Measurements from ENCODE around the gene GALNT18. TPM values are rescaled to one million over a fixed set of nuclear protein-coding genes. Genes with fewer than 3 reads are reported as not detected.

GALNT18 gene
- total RNA-seq, 2 experiments from 2014 or later, result not detected

DNA sequence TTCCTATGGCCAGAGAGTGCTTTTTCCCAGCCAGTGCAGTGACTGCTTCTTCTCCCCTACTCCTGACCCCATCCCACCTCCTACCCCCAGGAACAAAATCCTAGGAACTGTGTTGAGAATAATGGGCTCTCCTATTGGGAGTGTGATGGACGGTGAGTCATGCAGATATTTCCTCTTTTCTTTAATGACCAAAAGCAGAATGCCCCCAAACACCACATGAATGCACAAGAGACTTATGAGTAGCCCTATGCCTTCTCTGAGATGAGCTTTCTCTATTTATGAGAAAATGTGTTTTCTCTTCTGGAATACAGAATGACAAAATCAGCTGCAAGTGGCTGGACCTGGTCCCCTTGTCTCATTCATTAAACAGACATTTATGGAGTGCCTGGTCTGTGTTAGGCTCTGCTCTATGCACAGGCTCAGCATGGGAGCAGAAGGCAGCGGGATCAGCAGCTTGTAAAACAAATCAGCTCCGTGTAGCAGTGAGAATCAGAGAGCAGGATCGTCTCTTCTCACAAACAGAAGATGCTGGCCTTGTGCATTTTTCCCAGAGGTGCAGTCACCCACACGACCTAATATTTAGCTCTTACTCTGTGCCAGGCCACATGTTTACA is 47.5 kb upstream of the GALNT18 start:
- Histone ChIP-seq H3K36me3 (ENCODE audit: insufficient read depth, low read length) (no peaks in the 10 kb centered on the region), H3K4me1 (ENCODE audit: insufficient read depth, low read length, poor library complexity, severe bottlenecking) (no peaks in the 10 kb centered on the region), H4K20me1 (ENCODE audit: insufficient read depth, low read length) (no peaks in the 10 kb centered on the region), H3K79me2 (ENCODE audit: insufficient read depth, low read depth, low read length) (no peaks in the 10 kb centered on the region), H3K9me2 (ENCODE audit: insufficient read depth, low read length) (no peaks in the 10 kb centered on the region), H3K27ac (ENCODE audit: low read depth, low read length, poor library complexity, severe bottlenecking) (no peak overlapping the region), H3K4me3 (ENCODE audit: low read depth, low read length, poor library complexity, severe bottlenecking) (no peak overlapping the region), H2AFZ (ENCODE audit: low read length) (no peak overlapping the region), H3K9me3 (ENCODE audit: low read length) (no peaks in the 10 kb centered on the region), H3K4me2 (ENCODE audit: low read length) (no peak overlapping the region)
- ChIA-PET POLR2A (interaction anchor here (0.6 to 1.0 kb wide), 3 partner anchors 18 to 147 kb away, joined by 3 to 4 read pairs (median 4); no protein-coding TSS in a partner anchor), CTCF (ENCODE audit: unreplicated experiment) (no interaction called here)
- no peak for TF ChIP-seq EZH2phosphoT487 (IDR thresholded peaks at IDR 0.05; ENCODE audit: borderline replicate concordance, low read depth, low read length)
- no peak for TF ChIP-seq CTCF (conservative IDR thresholded peaks at IDR 0.05; ENCODE audit: low read length)
- BruUV-seq (replicated peaks), result no TSS peak
- intact Hi-C loops (cut with micrococcal nuclease; ENCODE audit: unreplicated experiment), result no loop called here
- DNase-seq (ENCODE audit: low spot score), result no peak

- intact Hi-C loops (cut with micrococcal nuclease; ENCODE audit: unreplicated experiment), result no loop called here
- POLR2A ChIA-PET, result interaction anchor here (1.0 kb wide), 1 partner anchor 17 kb away, joined by 4 read pairs; no protein-coding TSS in a partner anchor
- H3K27ac ChIP-seq (ENCODE audit: low read depth, low read length, poor library complexity, severe bottlenecking), result no peak overlapping the region
- H3K4me3 ChIP-seq (ENCODE audit: low read depth, low read length, poor library complexity, severe bottlenecking), result no peak overlapping the region
- CTCF ChIA-PET (ENCODE audit: unreplicated experiment), result no interaction called here
- H3K9me3 ChIP-seq (ENCODE audit: low read length), result no peaks in the 10 kb centered on the region
- H2AFZ ChIP-seq (ENCODE audit: low read length), result no peak overlapping the region
- no peak for DNase-seq (ENCODE audit: low spot score)
- no peak for TF ChIP-seq EZH2phosphoT487 (IDR thresholded peaks at IDR 0.05; ENCODE audit: borderline replicate concordance, low read depth, low read length)
- TF ChIP-seq CTCF (conservative IDR thresholded peaks at IDR 0.05; ENCODE audit: low read length), result no peak
- H3K36me3 ChIP-seq (ENCODE audit: insufficient read depth, low read length), result no peaks in the 10 kb centered on the region
- H3K9me2 ChIP-seq (ENCODE audit: insufficient read depth, low read length), result no peaks in the 10 kb centered on the region
- no peaks in the 10 kb centered on the region for H3K79me2 ChIP-seq (ENCODE audit: insufficient read depth, low read depth, low read length)
- H3K4me2 ChIP-seq (ENCODE audit: low read length), result no peak overlapping the region
- no TSS peak for BruUV-seq (replicated peaks)
- H3K4me1 ChIP-seq (ENCODE audit: insufficient read depth, low read length, poor library complexity, severe bottlenecking), result no peaks in the 10 kb centered on the region
- H4K20me1 ChIP-seq (ENCODE audit: insufficient read depth, low read length), result no peaks in the 10 kb centered on the region
Observed at GRCh38 chr11:11668781-11669180, 47.0 kb upstream of the GALNT18 start.

DNA sequence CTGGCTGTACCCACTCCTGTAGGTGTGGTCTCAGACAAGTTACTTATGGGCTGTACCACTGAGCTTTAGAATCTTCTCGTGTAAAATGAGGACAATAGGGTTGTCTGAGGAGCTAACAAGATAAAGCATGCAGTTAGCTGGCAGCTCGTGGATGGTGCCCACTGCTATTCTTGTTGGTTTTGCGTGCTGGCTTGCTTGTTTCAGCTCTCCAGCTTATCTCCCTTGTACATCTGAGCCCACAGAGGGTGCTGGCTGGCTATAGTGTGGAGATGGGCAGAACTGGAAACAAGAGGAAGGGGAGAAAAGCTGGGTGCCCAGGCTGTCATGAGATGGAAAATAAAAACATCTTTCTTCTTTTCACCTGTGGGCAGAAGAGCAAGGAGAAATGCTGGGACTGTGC is 46.5 kb upstream of the GALNT18 start:
- CTCF ChIA-PET (ENCODE audit: unreplicated experiment), result no interaction called here
- H3K79me2 ChIP-seq (ENCODE audit: insufficient read depth, low read depth, low read length), result no peaks in the 10 kb centered on the region
- no peak for TF ChIP-seq EZH2phosphoT487 (IDR thresholded peaks at IDR 0.05; ENCODE audit: borderline replicate concordance, low read depth, low read length)
- TF ChIP-seq CTCF (conservative IDR thresholded peaks at IDR 0.05; ENCODE audit: low read length), result no peak

More for the DNA sequence above, 46.5 kb upstream of the GALNT18 start:
- H3K36me3 ChIP-seq (ENCODE audit: insufficient read depth, low read length), result no peaks in the 10 kb centered on the region
- H3K4me2 ChIP-seq (ENCODE audit: low read length), result no peak overlapping the region
- intact Hi-C loops (cut with micrococcal nuclease; ENCODE audit: unreplicated experiment), result no loop called here
- no peak overlapping the region for H3K27ac ChIP-seq (ENCODE audit: low read depth, low read length, poor library complexity, severe bottlenecking)
- no peak for DNase-seq (ENCODE audit: low spot score)
- no peaks in the 10 kb centered on the region for H3K9me2 ChIP-seq (ENCODE audit: insufficient read depth, low read length)
- no TSS peak for BruUV-seq (replicated peaks)
- no peaks in the 10 kb centered on the region for H4K20me1 ChIP-seq (ENCODE audit: insufficient read depth, low read length)
- H3K4me3 ChIP-seq (ENCODE audit: low read depth, low read length, poor library complexity, severe bottlenecking), result no peak overlapping the region
- no peaks in the 10 kb centered on the region for H3K9me3 ChIP-seq (ENCODE audit: low read length)
- no peak overlapping the region for H2AFZ ChIP-seq (ENCODE audit: low read length)
- no peaks in the 10 kb centered on the region for H3K4me1 ChIP-seq (ENCODE audit: insufficient read depth, low read length, poor library complexity, severe bottlenecking)
- POLR2A ChIA-PET, result no interaction called here

Measured in OCI-LY7 (cell line).